ENCODE results near the gene CCDC82. TPM values are rescaled to one million over a fixed set of nuclear protein-coding genes. Genes with fewer than 3 reads are reported as not detected.

The CCDC82 gene
- total and polyA plus RNA-seq, 5 experiments from 2014 or later, result 14.2 to 36.0 (median 21.4) TPM

DNA sequence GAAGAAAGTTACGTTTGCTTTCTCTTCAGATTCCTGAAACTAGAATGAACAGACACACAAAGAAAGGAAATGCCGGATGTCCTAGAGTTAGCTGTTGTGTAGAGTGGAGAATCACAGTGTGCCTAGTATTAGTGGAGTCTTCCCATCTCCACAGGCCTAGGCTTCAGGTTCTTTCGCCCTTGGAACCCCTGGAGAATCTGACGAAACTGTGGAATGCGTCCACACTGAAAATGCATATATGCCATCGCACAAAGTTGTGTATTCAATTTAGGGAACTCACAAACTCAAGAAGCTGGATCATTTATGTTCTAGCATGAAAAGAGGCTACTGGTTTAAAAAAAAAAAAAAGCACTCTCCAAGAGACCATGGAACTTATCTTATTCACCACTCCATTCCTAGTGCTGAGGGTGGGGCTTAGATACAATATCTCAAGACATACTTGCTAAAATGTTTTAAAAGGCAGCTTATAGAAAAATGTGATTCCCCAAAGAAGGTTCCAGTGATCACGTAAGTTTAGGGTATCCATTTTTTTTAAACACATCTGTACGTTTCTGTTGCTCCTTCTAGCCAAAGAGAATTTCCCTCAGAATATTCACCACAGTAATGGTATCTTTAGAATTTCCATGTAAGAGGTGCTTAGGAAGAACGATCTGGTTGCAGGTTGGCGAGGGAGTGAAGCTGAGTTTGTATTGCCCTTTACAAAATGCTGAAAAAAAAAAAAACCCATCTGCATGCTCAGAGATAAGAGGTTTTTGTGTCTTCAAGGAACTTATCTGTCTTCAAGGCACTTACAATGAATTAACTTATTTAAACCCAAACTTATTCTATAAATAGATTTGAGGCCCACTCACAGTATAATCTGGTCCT lies 66.7 kb downstream of the CCDC82 start:
- DNase-seq (no peak), ATAC-seq (no peak)
- Mint-ChIP-seq H3K4me1 (peaks cover 35 to 96% (median 86%) of the 10 kb centered on the region in 4 donors), H3K9me3 (no peaks in the 10 kb centered on the region), H3K27ac (peak overlapping the region in 8 of 10 donors; percentile 9 to 69 (median 46)), H3K27me3 (no peaks in the 10 kb centered on the region), H3K4me3 (peak overlapping the region in 2 of 10 donors; percentile 6 to 15), H3K36me3 (peaks cover 0 to 64% (median 20%) of the 10 kb centered on the region in 3 donors)
- POLR2A ChIA-PET, result interaction anchor here (0.6 to 1.6 kb wide), 3 partner anchors 8 to 17 kb away, joined by 3 to 7 read pairs (median 6); no protein-coding TSS in a partner anchor

DNA sequence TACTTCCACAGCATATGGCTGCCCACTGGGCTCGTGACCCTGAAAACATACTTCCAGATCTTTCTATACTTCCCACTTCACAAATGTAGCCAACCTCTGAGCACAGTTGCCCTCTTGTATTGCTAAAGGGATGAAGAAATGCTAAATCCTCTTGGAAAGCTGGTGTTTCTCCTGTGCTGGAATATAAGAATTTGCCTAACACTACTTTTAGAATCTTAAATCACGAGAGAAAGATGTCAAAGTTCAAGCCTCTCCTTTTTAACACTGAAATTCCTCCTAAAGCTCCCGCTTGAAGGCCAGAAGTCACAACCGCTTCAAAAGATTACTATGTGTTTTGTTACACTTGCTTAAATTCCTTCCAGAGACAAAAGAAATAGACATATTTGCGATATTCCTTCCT lies 68.6 kb downstream of the CCDC82 start:
- DNase-seq (no peak), ATAC-seq (no peak)
- H3K36me3 Mint-ChIP-seq, result peaks cover 4 to 75% (median 31%) of the 10 kb centered on the region in 3 donors
- H3K4me3 Mint-ChIP-seq, result peak overlapping the region in 5 of 10 donors; percentile 4 to 31 (median 25)
- no peaks in the 10 kb centered on the region for H3K9me3 Mint-ChIP-seq
- peak overlapping the region in 8 of 10 donors; percentile 9 to 96 (median 55) for H3K27ac Mint-ChIP-seq
- POLR2A ChIA-PET, result interaction anchor here (1.1 to 1.6 kb wide), 2 partner anchors 10 to 20 kb away, joined by 4 read pairs; no protein-coding TSS in a partner anchor
- no peaks in the 10 kb centered on the region for H3K27me3 Mint-ChIP-seq
- peaks cover 49 to 100% (median 97%) of the 10 kb centered on the region in 4 donors for H3K4me1 Mint-ChIP-seq

DNA sequence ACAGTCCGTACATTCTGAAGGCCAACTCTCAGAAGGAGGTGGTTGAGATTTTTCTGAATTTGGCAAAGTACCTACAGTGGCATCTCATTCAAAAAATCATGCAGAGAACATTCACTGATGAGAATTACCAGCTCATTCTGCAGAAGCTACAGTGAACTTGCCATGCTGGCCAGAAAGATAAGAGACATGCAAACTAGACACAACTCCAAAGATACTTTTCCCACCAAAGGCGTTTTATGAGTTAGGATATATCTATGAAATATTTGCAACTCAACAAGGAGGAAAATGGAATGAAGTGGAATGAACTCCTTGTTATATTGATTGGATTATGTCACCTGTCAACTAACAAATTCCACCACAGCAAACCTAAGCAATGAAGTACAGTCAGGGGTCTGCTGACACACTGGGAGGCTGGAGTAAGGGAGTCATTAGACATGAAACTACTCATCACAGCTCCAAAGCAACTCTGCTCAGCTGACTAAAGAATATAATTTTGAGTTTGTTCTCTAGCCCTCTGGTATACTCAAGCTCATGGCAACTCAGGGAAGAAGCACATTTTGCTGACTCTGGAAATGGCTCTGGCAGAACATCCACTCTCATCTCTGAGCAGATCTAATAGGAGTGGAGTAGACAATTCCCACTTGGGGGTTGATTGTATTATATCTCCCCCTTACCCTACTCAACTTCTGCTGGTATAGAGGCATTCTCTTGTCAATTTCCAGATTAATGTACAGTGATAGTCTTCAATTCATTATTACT lies 69.6 kb downstream of the CCDC82 start:
- POLR2A ChIA-PET, result interaction anchor here (1.6 kb wide), 1 partner anchor 9 kb away, joined by 4 read pairs; no protein-coding TSS in a partner anchor
- H3K27ac Mint-ChIP-seq, result peak overlapping the region in 9 of 10 donors; percentile 1 to 96 (median 65)
- DNase-seq (no peak), ATAC-seq (no peak)
- H3K9me3 Mint-ChIP-seq, result no peaks in the 10 kb centered on the region
- no peaks in the 10 kb centered on the region for H3K27me3 Mint-ChIP-seq
- H3K36me3 Mint-ChIP-seq, result peaks cover 4 to 73% (median 32%) of the 10 kb centered on the region in 3 donors
- peaks cover 53 to 100% (median 96%) of the 10 kb centered on the region in 4 donors for H3K4me1 Mint-ChIP-seq
- peak overlapping the region in 3 of 10 donors; percentile 11 to 37 (median 23) for H3K4me3 Mint-ChIP-seq

DNA sequence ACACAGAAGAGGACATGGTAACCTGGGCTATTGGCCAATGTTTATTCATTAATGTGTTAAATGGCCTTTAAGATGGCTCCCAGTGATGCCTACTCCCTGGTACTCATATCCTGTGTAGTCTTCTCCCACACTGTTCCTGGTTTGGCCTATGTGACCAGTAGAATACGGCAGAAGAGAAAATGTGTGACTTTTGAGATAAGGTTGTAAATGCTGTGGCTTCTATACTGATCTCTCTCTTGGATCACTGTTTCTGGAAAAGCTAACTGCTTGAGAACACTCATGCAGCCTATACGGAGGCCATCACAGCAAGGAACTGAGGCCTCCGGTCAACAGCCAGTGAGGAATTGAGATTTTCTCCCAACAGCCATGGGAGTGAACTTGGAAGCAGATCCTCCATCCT lies 70.9 kb downstream of the CCDC82 start:
- POLR2A ChIA-PET, result interaction anchor here (0.6 kb wide), 1 partner anchor 23 kb away, joined by 3 read pairs; no protein-coding TSS in a partner anchor
- H3K36me3 Mint-ChIP-seq, result peaks cover 4 to 70% (median 28%) of the 10 kb centered on the region in 3 donors
- peak overlapping the region in 3 of 10 donors; percentile 8 to 49 (median 23) for H3K4me3 Mint-ChIP-seq
- H3K27ac Mint-ChIP-seq, result peak overlapping the region in 7 of 10 donors; percentile 38 to 96 (median 42)
- DNase-seq (no peak), ATAC-seq (no peak)
- peaks cover 59 to 100% (median 96%) of the 10 kb centered on the region in 4 donors for H3K4me1 Mint-ChIP-seq
- no peaks in the 10 kb centered on the region for H3K27me3 Mint-ChIP-seq
- no peaks in the 10 kb centered on the region for H3K9me3 Mint-ChIP-seq

DNA sequence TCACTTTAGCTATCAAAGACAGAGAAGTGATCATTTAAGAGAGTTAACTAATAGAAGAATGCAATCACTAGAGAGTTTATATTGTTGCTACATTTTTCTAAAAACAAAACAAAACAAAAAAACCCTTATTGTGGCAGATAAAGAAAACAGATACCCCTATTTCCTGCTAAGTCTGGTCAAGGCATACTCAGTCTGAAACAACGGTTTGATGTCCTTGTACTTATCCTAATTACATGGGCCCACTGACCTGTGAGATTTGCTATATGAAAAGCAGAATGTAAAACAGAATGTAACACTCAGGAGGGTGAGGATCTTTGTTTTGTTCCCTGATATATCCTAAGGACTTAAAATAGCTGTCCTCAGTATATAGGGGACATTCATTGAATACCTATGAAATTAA lies 71.3 kb downstream of the CCDC82 start:
- peaks cover 61 to 100% (median 96%) of the 10 kb centered on the region in 4 donors for H3K4me1 Mint-ChIP-seq
- ATAC-seq (no peak), DNase-seq (no peak)
- H3K4me3 Mint-ChIP-seq, result peak overlapping the region in 2 of 10 donors; percentile 6 to 37
- POLR2A ChIA-PET, result interaction anchor here (0.6 kb wide), 1 partner anchor 23 kb away, joined by 3 read pairs; no protein-coding TSS in a partner anchor
- peaks cover 4 to 68% (median 25%) of the 10 kb centered on the region in 3 donors for H3K36me3 Mint-ChIP-seq
- H3K27ac Mint-ChIP-seq, result peak overlapping the region in 8 of 10 donors; percentile 39 to 96 (median 60)
- no peaks in the 10 kb centered on the region for H3K27me3 Mint-ChIP-seq
- no peaks in the 10 kb centered on the region for H3K9me3 Mint-ChIP-seq

DNA sequence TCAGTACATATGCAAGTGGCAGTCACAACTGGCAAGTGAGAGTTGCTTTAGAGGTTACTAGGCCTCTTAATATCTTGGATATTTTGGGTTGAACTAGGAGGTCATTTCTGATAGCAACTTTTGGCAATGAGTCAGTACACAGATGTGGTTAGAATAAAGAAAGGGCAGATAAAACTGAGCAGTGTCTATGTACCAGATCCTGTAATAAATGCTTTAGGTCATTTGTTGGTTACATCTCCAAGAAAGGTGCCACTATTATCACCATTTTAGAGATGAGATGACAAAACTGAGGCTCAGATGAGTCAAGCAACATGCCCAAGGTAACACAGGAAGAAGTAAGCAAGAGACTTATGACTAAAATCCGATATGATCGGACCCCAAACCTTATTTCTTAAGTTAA lies 71.7 kb downstream of the CCDC82 start:
- no peaks in the 10 kb centered on the region for H3K9me3 Mint-ChIP-seq
- no peak for ATAC-seq
- H3K4me1 Mint-ChIP-seq, result peaks cover 63 to 100% (median 97%) of the 10 kb centered on the region in 4 donors
- H3K27me3 Mint-ChIP-seq, result no peaks in the 10 kb centered on the region
- peak overlapping the region in 8 of 10 donors; percentile 15 to 96 (median 68) for H3K27ac Mint-ChIP-seq
- H3K36me3 Mint-ChIP-seq, result peaks cover 4 to 69% (median 23%) of the 10 kb centered on the region in 3 donors
- no peak for DNase-seq
- POLR2A ChIA-PET, result interaction anchor here (1.4 kb wide), 1 partner anchor 11 kb away, joined by 5 read pairs; no protein-coding TSS in a partner anchor
- peak overlapping the region in 4 of 10 donors; percentile 6 to 57 (median 24) for H3K4me3 Mint-ChIP-seq

DNA sequence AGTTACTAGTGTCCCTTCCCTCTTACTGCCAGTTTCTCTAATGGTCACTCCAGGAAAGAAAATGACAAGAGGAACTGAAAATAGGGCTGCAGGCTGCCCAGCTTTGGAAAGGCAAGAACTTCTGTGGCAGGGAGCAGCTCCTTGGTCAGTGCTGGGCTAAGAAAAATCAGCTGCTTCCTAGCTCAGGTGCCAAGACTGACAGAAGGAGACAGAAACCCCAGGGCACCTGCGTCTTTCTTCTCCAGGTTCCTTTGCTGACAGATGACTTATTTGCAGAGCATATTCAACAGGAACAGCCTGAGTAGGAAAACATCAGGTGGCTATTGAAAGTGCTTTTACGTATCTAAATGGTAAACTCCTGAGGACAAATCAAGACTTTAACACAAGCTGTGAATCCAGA lies 72.1 kb downstream of the CCDC82 start:
- POLR2A ChIA-PET, result interaction anchor here (1.1 to 1.4 kb wide), 2 partner anchors 11 to 96 kb away, joined by 3 to 5 read pairs; no protein-coding TSS in a partner anchor
- Mint-ChIP-seq H3K9me3 (no peaks in the 10 kb centered on the region), H3K4me1 (peaks cover 60 to 100% (median 97%) of the 10 kb centered on the region in 4 donors), H3K27ac (peak overlapping the region; percentile 9 to 96 (median 75)), H3K36me3 (peaks cover 4 to 66% (median 24%) of the 10 kb centered on the region in 3 donors), H3K4me3 (peak overlapping the region in 3 of 10 donors; percentile 21 to 57 (median 28)), H3K27me3 (no peaks in the 10 kb centered on the region)
- ATAC-seq, result no peak
- DNase-seq, result no peak

DNA sequence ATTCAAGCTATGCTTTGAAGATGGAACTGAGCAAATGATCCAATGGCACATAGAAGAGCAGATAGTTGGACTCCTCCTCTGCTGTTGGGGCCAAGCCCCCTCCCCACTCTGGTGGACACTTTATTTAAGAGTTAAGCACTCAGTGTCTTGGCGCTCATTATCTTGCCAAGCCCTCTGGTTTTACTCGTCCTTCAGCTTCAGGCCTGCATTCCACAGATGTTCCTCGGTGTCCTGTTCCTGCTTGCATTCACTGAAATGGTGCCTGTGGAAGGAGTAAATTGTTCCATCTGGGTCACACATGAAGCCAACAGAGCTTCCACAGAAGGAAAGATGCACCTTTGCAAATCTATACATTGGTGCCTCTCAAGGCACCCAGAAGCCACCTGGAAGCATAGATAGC lies 72.8 kb downstream of the CCDC82 start:
- peak overlapping the region in 3 of 10 donors; percentile 28 to 57 (median 43) for H3K4me3 Mint-ChIP-seq
- H3K9me3 Mint-ChIP-seq, result no peaks in the 10 kb centered on the region
- DNase-seq, result no peak
- POLR2A ChIA-PET, result interaction anchor here (1.1 to 1.4 kb wide), 2 partner anchors 10 to 95 kb away, joined by 3 to 5 read pairs; no protein-coding TSS in a partner anchor
- H3K4me1 Mint-ChIP-seq, result peaks cover 56 to 100% (median 98%) of the 10 kb centered on the region in 4 donors
- no peaks in the 10 kb centered on the region for H3K27me3 Mint-ChIP-seq
- H3K36me3 Mint-ChIP-seq, result peaks cover 4 to 63% (median 29%) of the 10 kb centered on the region in 3 donors
- ATAC-seq, result no peak
- peak overlapping the region; percentile 23 to 96 (median 80) for H3K27ac Mint-ChIP-seq

DNA sequence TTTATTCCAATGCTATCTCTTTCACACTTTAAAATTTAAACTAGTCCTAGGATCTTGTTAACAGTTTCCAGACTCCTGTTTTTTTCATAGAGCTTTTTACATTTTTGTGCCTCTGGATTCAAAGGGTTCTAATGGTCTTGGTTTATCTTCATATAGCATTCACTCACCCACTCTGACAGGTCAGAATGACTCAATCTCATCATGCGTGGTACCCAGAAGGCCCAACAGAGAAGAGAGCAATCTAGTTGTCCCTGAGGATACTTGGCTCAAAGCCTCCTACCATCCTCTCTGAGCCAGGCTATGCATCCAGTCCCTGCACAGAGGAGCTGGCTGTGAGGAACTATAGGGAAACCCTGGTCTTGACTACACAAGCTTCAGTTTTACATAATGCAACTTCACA lies 74.2 kb downstream of the CCDC82 start:
- Mint-ChIP-seq H3K27ac (peak overlapping the region; percentile 16 to 96 (median 72)), H3K4me1 (peaks cover 55 to 100% (median 97%) of the 10 kb centered on the region in 4 donors), H3K27me3 (no peaks in the 10 kb centered on the region), H3K4me3 (peak overlapping the region in 8 of 10 donors; percentile 1 to 57 (median 13)), H3K9me3 (no peaks in the 10 kb centered on the region), H3K36me3 (peaks cover 4 to 62% (median 20%) of the 10 kb centered on the region in 3 donors)
- POLR2A ChIA-PET, result interaction anchor here (0.6 to 1.6 kb wide), 4 partner anchors 8 to 26 kb away, joined by 3 read pairs; no protein-coding TSS in a partner anchor
- ATAC-seq (no peak), DNase-seq (no peak)

DNA sequence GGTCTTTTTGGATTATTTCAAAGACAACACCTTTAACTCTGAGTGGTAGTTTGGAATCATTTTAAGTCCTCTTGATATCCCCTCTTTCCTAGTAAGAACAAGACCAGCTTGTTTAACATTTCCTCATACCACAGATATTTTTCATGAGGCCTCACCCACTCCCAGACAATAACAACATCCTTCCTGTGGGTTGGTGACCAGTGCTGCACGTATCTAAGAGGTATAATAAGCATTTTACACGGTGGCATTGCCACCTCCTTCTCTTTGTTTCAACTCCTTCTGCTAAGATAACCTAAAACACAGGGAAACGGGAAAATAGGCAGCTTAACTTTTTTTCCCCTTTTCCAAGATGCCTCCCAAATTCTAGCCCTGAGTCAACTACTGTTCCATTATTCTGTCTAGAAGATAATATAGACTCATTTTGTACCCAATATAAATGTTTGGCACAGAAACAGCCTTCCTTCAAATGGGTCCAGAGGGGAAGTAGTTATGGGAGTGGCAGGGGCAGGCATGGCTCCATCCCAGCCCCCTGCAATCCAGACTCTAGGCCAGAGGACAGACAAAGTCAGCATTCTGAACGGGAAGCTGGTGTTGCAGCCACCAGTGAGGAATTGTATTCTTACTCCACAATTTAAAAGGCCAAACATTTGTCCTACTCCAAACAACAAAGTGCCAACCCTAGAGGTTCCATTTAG lies 75.2 kb downstream of the CCDC82 start:
- peak in 1 of 10 donors; percentile 11 for DNase-seq
- H3K9me3 Mint-ChIP-seq, result no peaks in the 10 kb centered on the region

DNA sequence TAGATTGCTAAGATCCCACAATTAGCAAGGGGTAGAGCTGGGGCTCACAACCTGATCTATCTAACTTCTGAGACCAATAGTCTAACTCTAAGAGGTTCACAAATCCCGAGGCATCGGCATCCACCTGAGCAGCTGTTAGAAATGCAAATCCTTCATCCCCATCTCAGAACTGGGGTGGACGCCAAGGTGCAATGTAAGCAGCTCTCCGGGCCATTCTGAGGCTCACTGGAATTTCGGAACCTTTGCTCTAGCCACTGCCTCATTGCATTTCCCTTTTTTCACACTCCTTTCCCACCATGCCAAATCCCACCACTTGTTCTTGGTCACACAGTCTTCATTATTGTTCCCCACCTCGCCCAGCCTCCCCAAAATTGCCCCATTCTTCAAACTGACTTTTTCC lies 76.5 kb downstream of the CCDC82 start:
- H3K4me3 Mint-ChIP-seq, result peak overlapping the region in 3 of 10 donors; percentile 43 to 59 (median 57)
- H3K4me1 Mint-ChIP-seq, result peaks cover 48 to 95% (median 91%) of the 10 kb centered on the region in 4 donors
- H3K36me3 Mint-ChIP-seq, result peaks cover 4 to 63% (median 17%) of the 10 kb centered on the region in 3 donors
- no peak for DNase-seq
- no peaks in the 10 kb centered on the region for H3K27me3 Mint-ChIP-seq
- POLR2A ChIA-PET, result no interaction called here
- no peak for ATAC-seq
- peak overlapping the region; percentile 45 to 96 (median 92) for H3K27ac Mint-ChIP-seq
- no peaks in the 10 kb centered on the region for H3K9me3 Mint-ChIP-seq

More for the DNA sequence above, 75.2 kb downstream of the CCDC82 start:
- peak; percentile 57 to 65 for ATAC-seq
- H3K4me3 Mint-ChIP-seq, result peak overlapping the region; percentile 3 to 68 (median 54)
- POLR2A ChIA-PET, result interaction anchor here (0.5 to 1.6 kb wide), 6 partner anchors 7 to 267 kb away, joined by 3 to 6 read pairs (median 4); no protein-coding TSS in a partner anchor
- H3K27ac Mint-ChIP-seq, result peak overlapping the region; percentile 76 to 96 (median 92)
- H3K4me1 Mint-ChIP-seq, result peaks cover 49 to 96% (median 93%) of the 10 kb centered on the region in 4 donors
- H3K27me3 Mint-ChIP-seq, result no peaks in the 10 kb centered on the region
- H3K36me3 Mint-ChIP-seq, result peaks cover 4 to 66% (median 19%) of the 10 kb centered on the region in 3 donors

Data from naive thymus-derived CD8-positive, alpha-beta T cell (primary cell).